GM18508 (cell line): ENCODE data around the gene TENT5C.
A peak's percentile ranks its signal among the peaks of the same experiment; 100 is the strongest.
"Not testable (repeated sequence)": the region's sequence is repeated elsewhere in the genome, so short reads cannot be mapped to it uniquely, and the experiment has no call there.

Source experiments
- ATAC-seq: cut with Tn5 transposase; IDR thresholded peaks from one replicate; pipeline ENCODE4 v1.9.1; 2021; ENCODE audit warnings: moderate number of reproducible peaks; ENCODE audit not compliant: insufficient read depth, unreplicated experiment

TENT5C gene

DNA sequence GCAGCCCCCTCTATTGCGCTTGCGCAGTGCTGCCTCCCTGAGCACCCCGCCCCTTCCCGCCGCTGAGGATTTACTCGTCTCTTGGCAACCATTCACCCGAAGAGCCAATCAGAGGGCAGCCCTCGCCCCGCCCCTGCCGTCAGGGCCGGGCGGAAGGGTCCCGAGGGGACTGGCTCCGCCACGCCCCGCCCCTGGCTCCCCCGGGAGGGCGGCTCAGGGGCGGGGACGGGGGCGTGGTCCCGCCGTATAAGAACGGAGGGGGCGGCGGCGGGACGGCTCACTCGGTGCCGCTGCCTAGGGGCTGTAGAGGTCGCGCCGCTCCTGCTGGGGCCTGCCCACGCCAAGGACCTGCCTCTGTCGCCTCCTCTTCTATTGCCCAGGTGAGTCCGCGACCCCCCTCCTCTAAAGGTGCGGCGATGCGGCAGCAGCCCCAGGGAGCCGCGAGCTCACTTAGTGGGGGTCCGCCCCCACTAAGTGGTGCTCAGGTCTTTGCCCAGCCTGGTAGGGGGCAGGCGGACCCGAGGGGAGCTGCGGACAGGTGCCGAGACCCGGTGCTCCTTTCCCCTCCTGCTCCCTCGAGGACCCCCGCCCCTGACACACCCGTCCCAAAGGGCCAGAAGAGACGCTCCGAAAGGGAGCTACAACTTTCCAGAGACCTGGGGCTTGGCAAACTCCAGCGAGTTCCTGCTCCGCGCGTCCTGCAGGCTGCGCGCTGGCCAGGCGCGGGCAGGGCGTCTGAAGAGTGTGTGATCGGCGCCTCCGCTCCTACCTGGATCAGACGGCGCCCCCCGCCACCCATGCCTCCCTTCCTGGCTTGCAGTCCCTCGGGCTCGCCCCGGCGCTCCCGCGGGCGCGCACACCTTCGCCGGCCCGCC is at the start of gene TENT5C:
Gene TENT5C, plus strand, starts transcription at position 275 of the 875 bp plus-strand sequence. CDS start 16,821 bp downstream, outside the sequence.
- ATAC-seq: peak; percentile 58

DNA sequence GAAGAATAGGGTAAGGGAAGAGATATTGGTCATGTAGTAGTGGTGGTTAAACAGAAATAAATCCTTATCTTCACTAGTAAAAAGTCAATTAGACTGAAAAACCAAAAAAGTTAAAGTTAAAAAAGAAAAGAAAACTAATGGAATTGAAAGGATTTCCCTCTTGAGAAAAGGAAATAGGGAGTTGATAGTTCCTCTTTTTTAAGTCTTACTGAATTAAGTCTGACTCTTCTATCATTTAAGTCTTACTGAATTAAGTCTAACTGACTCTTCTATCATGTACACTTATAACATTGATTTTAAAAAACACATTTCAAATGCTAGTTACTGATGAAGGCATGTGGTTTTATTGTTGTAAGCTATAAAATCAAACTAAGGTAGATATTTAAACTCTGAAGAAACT is 49.5 kb upstream of the TENT5C start:
- ATAC-seq: no peak

DNA sequence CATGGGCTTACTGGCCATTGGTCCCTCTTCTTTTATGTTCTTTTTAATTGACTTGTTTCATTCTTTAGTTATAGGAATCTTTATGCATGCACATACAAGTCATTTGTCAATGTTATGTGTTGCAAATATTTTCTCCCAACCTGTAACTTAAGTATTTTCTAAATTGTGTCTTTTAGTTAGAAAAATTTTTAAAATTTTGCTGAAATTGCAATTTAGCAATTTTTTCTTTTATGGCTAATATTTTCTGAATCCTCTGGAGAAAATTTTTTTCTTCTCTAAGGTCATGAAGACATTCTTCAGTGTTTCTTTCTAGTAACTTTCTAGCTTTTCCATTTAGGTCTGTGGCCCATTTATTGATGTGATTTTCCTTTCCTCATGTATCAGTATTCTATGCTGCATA is 48.9 kb upstream of the TENT5C start:
- no peak for ATAC-seq

DNA sequence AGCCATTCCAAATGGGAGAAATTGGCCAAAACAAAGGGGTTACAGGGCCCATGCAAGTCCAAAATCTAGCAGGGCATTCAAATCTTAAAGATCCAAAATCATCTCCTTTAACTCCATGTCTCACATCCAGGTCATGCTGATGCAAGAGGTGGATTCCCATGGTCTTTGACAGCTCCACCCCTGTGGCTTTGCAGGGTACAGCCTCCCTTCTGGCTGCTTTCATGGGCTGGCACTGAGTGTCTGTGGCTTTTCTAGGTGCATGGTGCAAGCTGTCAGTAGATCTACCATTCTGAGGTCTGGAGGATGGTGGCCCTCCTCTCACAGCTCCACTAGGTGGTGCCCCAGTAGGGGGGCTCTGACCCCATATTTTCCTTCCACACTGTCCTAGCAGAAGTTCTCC is 47.4 kb upstream of the TENT5C start:
- not testable (repeated sequence) for ATAC-seq

DNA sequence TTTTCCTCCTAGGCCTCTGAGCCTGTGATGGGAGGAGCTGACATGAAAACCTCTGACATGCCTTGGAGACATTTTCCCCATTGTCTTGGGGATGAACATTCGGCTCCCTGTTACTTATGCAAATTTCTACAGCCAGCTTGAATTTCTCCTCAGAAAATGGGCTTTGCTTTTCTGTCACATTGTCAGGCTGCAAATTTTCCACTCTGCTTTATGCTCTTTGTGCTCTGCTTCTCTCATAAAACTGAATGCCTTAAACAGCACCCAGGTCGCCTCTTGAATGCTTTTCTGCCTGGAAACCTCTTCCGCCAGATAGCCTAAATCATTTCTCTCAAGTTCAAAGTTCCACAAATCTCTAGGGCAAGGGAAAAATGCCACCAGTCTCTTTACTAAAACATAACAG is 46.7 kb upstream of the TENT5C start:
- ATAC-seq: no peak

DNA sequence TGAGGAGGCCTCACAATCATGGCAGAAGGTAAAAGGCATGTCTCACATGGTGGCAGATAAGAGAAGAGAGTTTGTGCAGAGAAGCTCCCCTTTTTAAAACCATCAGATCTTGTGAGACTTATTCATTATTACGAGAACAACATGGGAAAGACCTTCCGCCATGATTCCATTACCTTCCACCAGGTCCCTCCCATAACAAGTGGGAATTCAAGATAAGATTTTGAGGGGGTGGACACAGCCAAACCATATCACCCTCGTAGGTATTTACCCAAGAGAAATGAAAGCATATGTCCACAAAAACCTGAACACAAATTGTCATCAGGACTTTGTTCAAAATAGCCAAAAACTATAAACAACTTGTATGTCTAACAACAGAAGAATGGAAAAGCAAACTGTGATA is 45.9 kb upstream of the TENT5C start:
- ATAC-seq: no peak

DNA sequence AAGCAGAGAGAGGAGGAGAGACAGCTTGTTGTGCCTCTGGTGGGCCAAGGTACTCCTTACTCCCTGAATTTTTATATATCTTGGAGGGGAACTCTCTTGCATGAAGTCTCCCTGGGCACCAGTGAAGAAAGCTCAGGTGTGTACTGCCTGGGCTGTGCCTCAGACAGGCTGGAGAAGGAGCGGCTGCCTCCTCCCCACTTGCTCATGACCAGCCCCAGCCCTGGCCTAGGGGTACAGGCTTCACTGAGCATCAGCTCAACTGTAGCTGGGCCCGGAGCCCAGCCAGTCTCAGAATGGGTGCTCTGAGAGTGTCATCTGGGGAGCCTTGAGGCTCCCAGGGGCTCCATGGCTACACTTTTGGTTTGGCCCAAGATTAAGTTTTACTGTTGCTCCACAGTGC is 44.8 kb upstream of the TENT5C start:
- no peak for ATAC-seq

DNA sequence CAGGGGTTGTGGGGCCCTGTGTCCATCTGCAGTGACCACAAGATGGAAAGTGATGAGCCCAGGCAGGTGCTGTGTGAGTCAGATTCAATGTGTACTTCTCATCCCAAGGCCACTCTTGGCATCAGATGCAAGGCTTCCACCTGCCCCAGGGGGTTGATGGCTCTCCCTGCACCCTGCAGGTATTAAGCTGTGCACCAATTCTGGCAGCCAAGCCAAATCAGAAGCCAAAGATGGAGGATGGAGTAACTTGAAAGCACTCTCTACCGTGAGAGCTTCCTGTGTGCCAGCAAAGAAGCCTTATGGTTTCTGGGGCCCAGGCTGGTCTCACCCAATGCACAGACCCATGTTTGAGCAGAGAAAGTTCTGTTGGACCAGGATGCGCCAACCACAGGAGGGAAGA is 44.3 kb upstream of the TENT5C start:
- ATAC-seq: no peak

DNA sequence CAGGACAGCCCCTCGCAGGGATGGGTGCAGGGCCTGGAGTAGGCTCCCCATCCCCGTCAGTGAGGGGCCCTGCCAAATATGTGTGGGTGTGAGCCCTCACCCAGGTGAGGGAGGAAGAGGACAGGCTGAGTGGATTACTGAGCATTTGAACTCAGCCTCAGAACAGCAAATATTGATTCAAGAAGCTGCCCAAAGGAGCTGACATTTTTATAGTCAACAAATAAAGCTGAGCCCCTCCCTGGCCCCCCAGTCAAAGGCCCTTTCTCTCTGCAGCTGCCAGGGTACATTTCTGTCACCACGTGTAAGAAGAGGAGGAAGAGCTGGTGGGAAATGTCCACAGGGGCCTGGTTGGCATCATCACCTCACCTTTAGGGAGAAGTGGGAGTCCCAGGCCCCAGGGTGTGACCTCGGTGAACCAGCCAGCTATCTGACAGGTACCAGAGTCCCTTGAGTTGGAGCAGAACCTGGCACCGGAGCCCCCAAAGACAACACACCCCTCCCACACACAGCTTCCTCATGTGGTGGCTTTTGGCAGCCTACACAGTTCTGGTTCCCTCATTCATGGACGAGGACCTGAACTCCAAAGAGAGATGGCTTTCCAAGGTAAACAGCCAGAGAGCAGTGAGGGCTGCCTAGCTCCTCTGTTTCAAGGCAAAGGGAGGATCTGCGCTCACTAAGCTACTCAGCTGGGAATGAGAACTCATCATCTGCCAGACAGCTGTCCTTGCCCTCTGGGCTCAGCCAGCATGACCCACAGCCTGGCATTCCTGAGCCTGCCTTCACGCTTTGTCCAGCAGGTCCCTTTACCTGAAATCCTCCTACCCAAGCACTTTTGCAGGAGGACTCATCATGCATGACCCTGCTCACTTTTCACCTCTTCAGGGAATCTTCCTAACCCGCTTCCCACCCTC is 43.0 kb upstream of the TENT5C start:
- no peak for ATAC-seq

DNA sequence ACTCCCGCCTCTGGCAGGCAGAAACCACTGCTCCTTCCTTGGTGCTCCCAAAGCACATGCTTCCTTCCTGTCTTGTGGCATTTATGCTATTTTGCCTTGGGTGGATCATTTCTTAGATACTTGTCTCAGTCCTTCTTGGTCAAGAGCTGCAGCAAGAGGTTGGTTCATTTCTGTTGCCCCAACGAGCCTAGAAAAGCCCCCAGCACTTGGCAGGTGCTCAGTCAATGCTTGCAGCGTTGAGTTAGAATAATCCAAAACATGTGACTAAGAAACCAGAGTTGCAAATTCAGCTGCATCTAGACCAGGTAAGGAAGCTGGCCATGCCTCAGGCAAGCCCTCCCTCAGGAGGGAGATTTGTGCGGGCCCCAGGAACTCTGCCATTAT is 42.4 kb upstream of the TENT5C start:
- ATAC-seq: no peak

DNA sequence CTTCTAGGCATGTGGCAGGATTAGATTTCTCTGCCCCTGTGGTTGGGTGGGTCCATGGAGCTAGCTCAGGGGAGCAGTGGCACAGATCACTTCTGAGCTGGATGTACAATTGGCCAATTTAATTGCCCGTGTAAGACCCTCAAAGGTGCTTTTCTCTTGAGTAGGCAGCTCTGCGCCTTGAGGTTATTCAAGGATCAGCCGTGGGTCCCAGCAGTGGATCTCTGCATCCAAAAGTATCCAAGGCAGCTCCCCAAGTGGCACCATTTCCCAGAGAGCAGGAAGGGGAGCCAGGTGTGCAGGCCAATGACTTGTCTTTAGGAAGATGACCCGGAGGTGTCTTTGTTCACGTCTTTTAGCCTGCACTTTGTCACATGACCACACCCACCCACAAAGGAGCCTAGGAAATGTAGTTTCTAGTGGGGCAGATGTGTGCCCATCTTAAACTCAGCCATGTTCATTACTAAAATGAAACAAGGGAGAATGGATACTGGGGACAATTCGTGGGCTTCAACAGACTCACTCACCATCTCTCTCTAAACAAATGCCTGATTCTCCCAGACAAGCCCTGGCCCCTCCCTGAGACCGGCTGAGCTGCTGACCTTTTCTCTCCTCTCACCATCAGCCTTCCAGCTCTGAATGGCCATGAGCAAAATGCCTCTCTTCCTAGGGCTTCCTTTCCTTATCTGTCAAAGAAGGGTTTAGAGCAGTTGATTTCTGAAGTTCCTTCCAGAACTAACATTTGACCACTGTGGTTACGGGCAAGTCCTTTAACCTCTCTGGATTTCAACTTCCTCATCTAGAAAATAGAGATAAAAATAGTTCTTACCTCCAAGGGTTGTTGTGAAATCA is 41.4 kb upstream of the TENT5C start:
- no peak for ATAC-seq

DNA sequence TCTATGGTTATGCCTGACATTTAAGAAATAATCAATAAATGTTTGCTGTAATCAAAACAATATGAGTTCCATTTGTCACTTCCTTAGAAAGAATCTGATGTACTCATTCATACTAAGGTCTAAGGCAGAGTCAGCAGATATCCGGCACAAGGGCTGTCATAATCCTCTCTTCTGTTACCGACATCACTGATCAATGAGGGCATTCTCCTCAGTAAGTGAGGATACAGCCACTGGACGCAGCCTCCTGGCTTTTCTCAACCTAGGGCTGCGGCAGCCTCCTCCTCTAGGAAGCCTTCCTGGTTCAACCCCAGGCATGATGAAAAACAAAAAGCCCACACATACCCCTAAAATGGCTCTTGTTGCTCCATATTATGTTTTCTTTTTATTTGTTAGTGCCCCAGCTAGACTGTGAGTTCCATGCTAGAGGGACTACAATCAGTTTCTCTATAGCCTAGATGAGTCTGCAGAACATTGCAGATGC is 40.7 kb upstream of the TENT5C start:
- no peak for ATAC-seq

DNA sequence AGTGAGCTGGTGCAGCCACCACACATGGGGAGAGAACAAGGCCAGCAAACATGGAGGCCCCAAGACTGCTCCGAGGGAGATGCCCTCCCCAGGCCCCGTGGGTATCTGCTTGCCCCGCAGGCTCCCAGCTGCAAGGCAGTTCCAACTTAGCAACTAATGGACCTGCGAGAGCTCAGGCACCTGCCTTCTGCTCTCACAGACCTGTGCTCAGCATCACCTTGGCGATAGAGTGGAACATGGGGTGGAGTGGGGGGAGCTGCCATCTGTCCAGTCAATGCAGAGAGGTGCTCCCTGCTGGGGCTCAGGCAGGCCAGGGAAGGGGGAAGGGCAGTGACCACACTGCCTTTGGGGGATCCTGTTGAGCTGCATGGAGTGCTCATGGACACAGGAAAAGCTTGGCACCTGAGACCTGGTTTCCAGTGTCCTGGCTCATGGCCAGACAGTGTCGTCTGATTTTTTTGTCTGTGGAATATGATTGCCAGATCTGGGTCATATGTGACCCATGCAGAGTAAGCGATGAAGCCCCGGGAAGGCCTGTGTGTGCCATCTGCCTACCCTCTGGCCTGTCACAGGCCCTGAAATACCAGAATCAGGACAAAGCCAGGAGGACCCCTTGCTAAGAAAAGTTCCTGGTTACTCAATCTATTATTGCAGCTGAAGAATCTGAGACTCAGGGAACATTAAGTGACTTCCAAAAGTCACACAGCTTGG is 39.9 kb upstream of the TENT5C start:
- no peak for ATAC-seq

DNA sequence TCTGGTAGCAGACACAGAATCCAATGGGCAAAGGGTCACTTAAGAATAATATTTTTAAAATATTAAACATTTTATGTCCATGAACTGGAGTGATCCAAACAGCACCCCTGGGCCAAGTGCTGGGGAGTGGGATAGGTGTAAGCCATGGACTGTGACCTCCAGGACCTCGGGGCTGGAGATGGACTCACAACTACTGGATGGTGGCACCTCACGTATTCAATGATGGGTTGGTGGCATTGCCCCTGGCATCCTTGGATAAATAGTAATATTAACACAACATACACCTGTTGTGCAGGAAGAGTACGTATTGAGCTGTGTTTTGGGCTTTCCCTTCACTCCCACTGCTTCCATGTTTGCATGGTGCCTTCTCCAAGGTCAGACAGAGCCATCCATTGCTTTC is 39.3 kb upstream of the TENT5C start:
- ATAC-seq: no peak

DNA sequence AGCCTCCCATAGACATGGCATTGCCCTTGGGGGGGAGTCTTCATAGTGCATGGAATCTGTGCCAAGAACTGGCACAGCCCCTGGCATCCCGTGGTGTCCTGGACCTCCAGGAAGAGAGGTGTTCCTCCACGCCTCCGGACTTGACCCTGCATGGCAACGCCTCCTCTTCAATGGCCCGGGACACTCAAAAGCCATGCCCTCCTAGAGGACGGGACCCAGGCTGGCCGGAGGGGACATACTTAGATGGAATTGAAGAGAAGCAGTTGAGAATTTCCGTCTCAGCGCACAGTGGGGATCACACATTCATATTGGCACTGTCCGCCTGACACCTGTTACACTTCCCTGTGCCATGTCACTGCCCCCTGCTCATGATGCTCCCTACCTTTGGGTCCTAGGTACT is 38.4 kb upstream of the TENT5C start:
- ATAC-seq: no peak

DNA sequence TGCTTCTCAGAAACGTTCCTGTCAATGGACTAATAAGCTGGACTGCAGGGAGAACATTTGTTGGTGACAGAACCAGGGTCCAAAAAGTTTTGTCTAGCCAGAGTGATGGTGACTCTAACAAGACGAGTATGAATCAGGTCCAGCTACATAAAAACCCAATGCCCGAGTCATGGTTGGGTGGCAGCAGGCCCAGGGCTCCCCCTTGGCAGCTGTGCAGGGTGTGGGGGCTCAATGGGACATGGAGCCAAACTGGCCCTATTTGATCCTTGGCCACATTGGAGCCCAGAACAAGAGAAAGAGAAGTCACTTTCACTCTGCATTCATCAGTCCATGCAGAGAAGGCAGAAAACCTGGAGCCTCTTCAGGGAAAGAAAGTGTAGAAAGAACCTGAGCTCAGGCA is 37.9 kb upstream of the TENT5C start:
- no peak for ATAC-seq

DNA sequence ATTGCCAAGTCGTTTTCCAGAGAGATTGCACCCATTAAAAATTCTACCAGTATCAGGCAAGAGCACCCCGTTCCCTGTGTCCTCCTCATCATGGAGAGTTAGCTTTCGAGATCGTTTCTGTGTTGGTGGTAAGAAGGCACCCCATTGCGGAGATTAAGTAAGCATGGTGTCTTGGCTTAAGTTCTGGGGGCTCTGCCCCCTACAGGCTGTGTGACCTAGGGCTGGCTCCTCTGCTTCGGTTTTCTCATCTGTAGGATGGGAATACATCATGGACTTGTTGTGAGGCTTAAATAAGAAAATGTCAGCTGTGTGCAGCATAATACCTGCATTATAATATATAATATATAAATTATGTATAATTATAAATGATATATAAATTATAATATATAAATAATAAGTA is 36.8 kb upstream of the TENT5C start:
- no peak for ATAC-seq

DNA sequence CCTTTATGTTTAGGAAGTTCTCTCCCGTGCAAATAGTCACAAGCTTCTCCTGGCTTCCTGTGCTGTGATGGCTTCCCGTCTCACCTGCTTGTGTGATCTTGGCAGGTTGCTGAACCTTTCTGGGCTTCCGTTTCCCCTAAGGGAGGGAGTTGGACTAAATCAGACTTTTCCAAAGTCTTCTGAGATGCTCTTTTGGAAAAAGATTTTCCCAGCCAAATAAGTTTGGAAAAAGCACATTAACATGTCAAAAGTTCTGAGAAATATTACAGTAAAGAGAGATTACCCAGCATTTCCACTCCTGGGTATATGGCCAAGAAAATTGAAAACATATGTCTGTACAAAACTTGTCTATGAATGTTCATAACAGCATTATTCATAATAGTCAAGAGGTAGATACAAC is 36.0 kb upstream of the TENT5C start:
- no peak for ATAC-seq

DNA sequence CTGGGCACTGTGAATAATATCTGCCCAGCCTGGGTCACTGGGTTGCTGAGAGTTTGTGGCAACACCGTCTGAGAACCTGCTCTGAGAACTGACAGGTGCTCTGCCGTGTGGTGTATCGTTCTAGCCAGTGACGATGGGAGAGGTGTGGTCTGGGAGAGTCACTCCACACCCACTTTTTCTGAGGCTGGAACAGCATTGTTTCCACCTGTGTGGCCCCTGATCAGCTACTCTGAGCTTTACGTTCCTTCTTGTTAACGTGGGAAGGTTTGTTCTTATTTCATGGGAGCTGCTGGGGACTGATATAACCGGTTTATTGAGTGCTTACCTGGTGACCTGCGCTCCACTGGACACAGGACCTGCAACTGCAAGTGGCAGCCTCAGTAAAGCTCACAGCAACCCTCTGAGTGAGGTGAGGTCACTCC is 34.8 kb upstream of the TENT5C start:
- ATAC-seq: no peak

DNA sequence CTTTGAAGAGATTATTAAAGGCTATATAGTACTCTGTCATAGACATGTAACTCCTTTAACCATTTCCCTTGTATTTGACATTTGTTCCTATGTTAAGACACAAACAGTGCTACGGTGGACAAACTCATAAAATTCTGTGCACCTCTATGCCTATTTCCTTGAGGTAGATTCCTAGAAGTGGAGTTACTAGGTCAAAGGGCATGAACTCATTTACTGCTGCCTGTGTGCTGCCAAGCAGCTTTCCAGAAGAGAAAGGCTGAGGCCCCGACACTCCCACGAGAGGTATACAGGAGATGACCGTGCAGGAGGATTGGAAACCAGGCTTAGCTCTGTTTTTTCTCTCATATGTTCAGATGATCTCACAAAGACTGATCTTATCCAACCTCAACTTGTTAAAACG is 34.4 kb upstream of the TENT5C start:
- no peak for ATAC-seq
